Fibroblast of lung (primary cell): ENCODE results near the gene SBK3.

Experiments used
- CTCF ChIP-seq, 2 donors: IDR thresholded peaks in 1 of 2; conservative IDR thresholded peaks in 1 of 2; 1 replicate in 1 of 2; 2 replicates in 1 of 2; pipeline ENCODE4 v1.5.1; 2011 to 2012; ENCODE audit warnings: low read length in 2 of 2, control low read depth in 1 of 2, inconsistent platforms in 1 of 2, low read depth in 1 of 2, mild to moderate bottlenecking in 1 of 2
- EZH2 ChIP-seq: IDR thresholded peaks from 2 replicates; pipeline ENCODE4 v1.5.1; 2012; ENCODE audit warnings: low read length, control low read depth, mild to moderate bottlenecking; ENCODE audit errors: missing control alignments

- TF ChIP-seq CTCF (conservative IDR thresholded peaks at IDR 0.05 in 1 of 2, IDR thresholded peaks at IDR 0.05 in 1 of 2; ENCODE audit: low read depth in 1 of 2, low read length in 2 of 2) (no peak), EZH2 (no peak)
Measured at GRCh38 chr19:55549500-55550320, 4.4 kb upstream of the SBK3 start.
